ENCODE results near the gene C6orf47. TPM values are rescaled to one million over a fixed set of nuclear protein-coding genes. Genes with fewer than 3 reads are reported as not detected.

Gene C6orf47
- total RNA-seq, 1 experiment from 2014 or later = 17.8 TPM

DNA sequence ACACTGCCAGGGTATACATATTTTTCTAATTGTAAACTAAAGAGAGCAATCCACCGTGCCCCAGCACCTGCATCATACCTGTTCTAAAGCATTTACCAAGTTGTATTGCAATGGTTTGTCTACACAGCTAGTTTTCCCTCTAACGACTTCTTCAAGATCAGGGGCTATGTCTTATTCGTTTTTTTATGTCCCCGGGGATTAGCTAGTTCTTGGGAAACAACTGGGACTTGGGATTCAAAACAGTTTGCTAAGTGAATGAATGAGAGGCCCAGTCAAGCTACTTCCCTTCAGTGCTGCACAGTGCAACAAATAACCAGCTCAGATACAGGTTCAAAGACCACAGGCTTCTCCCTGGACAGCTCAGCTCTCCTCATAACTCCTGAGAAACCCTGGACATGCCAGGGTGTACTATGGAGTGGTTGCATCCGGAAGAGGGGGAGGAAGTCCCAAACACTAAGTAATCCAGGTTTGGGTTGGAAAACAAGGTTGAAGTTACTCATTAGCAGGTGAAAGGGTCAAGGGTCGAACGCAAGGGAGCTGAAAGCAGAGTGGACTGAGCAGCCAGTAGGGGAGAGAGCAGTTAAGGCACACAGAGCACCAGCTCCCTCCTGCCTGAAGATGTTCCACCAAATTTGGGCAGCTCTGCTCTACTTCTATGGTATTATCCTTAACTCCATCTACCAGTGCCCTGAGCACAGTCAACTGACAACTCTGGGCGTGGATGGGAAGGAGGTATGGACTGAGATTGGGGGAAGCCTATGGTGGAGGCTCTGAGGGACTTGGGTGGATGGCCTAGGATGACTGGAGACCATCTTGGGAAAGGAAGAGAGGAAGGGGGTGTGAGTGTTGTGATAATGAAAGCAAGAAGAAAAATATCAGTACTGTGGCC, 5.0 kb downstream of the C6orf47 start, which contains the start of gene APOM:
APOM (plus strand) TSS at position 546 of the 889 bp plus-strand sequence; CDS start at position 619, 73 bp downstream.
- H3K27ac ChIP-seq = no peak within 1 kb of the TSS
- peaks cover 4% of the 10 kb centered on the region; the same call in 1 of the 2 replicates for H3K36me3 ChIP-seq (ENCODE audit: low read depth)
- TF ChIP-seq EZH2 (IDR thresholded peaks at IDR 0.05; ENCODE audit: low read depth) (no peak), CTCF (conservative IDR thresholded peaks at IDR 0.05) (no peak)
- H3K4me3 ChIP-seq = no peak within 1 kb of the TSS
- POLR2A ChIA-PET (ENCODE audit: unreplicated experiment) = interaction anchor here (0.6 kb wide), 1 partner anchor 32 kb away, joined by 8 read pairs; no protein-coding TSS in a partner anchor
- no peak within 1 kb of the TSS for H3K4me2 ChIP-seq
- no peaks in the 10 kb centered on the region for H3K9me3 ChIP-seq (ENCODE audit: insufficient read depth, low read depth)
- peaks cover 27% of the 10 kb centered on the region for H3K4me1 ChIP-seq (replicated peaks; ENCODE audit: insufficient read depth)
- no TSS peak for BruUV-seq (replicated peaks)
- peaks cover 46% of the 10 kb centered on the region for H3K79me2 ChIP-seq (ENCODE audit: low read depth)
- no peak within 1 kb of the TSS for H2AFZ ChIP-seq
- CTCF ChIA-PET = no interaction called here
- peaks cover 19% of the 10 kb centered on the region; the same call in 1 of the 2 replicates for H4K20me1 ChIP-seq (ENCODE audit: insufficient read depth)
- DNase-seq = no peak
- H3K27me3 ChIP-seq (ENCODE audit: insufficient read depth, low read depth) = no peaks in the 10 kb centered on the region
- no peaks in the 10 kb centered on the region for H3K9me2 ChIP-seq (ENCODE audit: insufficient read depth)
- intact Hi-C loops (cut with micrococcal nuclease; ENCODE audit: unreplicated experiment) = no loop called here
- peaks cover 20% of the 10 kb centered on the region for H3F3A ChIP-seq (ENCODE audit: insufficient read depth, low read depth)

GRCh38 chr6:31654574-31655348, 5.8 kb downstream of the C6orf47 start:
- Histone ChIP-seq H3K27ac (no peak overlapping the region), H3K36me3 (ENCODE audit: low read depth) (peaks cover 4% of the 10 kb centered on the region; the same call in 1 of the 2 replicates), H3K9me2 (ENCODE audit: insufficient read depth) (no peaks in the 10 kb centered on the region), H3K4me2 (no peak overlapping the region), H3K4me3 (no peak overlapping the region), H3K9me3 (ENCODE audit: insufficient read depth, low read depth) (no peaks in the 10 kb centered on the region), H3K79me2 (ENCODE audit: low read depth) (peaks cover 48% of the 10 kb centered on the region), H3K4me1 (replicated peaks; ENCODE audit: insufficient read depth) (peaks cover 27% of the 10 kb centered on the region), H4K20me1 (ENCODE audit: insufficient read depth) (peaks cover 21% of the 10 kb centered on the region; the same call in 1 of the 2 replicates), H2AFZ (no peak overlapping the region), H3K27me3 (ENCODE audit: insufficient read depth, low read depth) (no peaks in the 10 kb centered on the region), H3F3A (ENCODE audit: insufficient read depth, low read depth) (peaks cover 14% of the 10 kb centered on the region)
- TF ChIP-seq EZH2 (IDR thresholded peaks at IDR 0.05; ENCODE audit: low read depth) (no peak), CTCF (conservative IDR thresholded peaks at IDR 0.05) (no peak)
- ChIA-PET CTCF (no interaction called here), POLR2A (ENCODE audit: unreplicated experiment) (no interaction called here)
- BruUV-seq (replicated peaks) = no TSS peak
- intact Hi-C loops (cut with micrococcal nuclease; ENCODE audit: unreplicated experiment) = no loop called here
- no peak for DNase-seq
